ENCODE data around the gene TTBK2. TPM values are rescaled to one million over a fixed set of nuclear protein-coding genes. Genes with fewer than 3 reads are reported as not detected.

TTBK2 gene
- total RNA-seq, 4 donors from 2014 or later = 8.8 to 20.3 (median 16.2) TPM

DNA sequence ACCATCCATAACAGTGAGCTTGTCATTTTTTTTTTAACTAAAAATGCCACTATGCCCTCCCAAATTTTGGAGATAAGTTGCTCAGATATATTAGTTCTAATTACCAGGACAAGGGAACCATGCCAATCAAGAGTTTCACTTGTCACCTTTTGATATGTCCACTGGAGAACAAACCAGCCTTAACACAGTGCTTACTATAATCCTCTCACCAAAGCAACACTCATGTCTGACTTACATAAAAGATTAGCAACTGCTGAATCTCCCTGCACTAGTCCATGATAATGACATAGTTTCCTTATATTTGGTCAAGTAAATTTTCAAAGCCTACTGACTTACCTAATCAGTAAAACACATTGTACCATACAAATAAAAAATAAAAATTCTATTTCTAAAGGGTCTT lies 44.4 kb downstream of the TTBK2 start:
- TF ChIP-seq, protein P1, sequence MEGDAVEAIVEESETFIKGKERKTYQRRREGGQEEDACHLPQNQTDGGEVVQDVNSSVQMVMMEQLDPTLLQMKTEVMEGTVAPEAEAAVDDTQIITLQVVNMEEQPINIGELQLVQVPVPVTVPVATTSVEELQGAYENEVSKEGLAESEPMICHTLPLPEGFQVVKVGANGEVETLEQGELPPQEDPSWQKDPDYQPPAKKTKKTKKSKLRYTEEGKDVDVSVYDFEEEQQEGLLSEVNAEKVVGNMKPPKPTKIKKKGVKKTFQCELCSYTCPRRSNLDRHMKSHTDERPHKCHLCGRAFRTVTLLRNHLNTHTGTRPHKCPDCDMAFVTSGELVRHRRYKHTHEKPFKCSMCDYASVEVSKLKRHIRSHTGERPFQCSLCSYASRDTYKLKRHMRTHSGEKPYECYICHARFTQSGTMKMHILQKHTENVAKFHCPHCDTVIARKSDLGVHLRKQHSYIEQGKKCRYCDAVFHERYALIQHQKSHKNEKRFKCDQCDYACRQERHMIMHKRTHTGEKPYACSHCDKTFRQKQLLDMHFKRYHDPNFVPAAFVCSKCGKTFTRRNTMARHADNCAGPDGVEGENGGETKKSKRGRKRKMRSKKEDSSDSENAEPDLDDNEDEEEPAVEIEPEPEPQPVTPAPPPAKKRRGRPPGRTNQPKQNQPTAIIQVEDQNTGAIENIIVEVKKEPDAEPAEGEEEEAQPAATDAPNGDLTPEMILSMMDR (IDR thresholded peaks at IDR 0.05 in 4 of 5, conservative IDR thresholded peaks at IDR 0.05 in 1 of 5) = no peak
- no peaks in the 10 kb centered on the region for H3K27me3 ChIP-seq
- H3K9me3 ChIP-seq = no peaks in the 10 kb centered on the region
- no peaks in the 10 kb centered on the region for H3K36me3 ChIP-seq
- H3K27ac ChIP-seq = no peak overlapping the region
- intact Hi-C loops (cut with DNase I; ENCODE audit: low total_unique reads) (no loop called here), in situ Hi-C loops (cut with MboI; ENCODE audit: low sequenced_read_pairs in 4 of 4) (no loop called here)
- no peaks in the 10 kb centered on the region for H3K4me1 ChIP-seq
- DNase-seq (no peak), ATAC-seq (no peak)
- no peak overlapping the region for H3K4me3 ChIP-seq

GRCh38 chr15:42868683-42869082 lies 51.9 kb downstream of the TTBK2 start:
- no peak overlapping the region for H3K4me3 ChIP-seq
- no peaks in the 10 kb centered on the region for H3K36me3 ChIP-seq
- in situ Hi-C loops (cut with MboI; ENCODE audit: low sequenced_read_pairs in 4 of 4) (no loop called here), intact Hi-C loops (cut with DNase I; ENCODE audit: low total_unique reads) (no loop called here)
- no peak overlapping the region for H3K27ac ChIP-seq
- H3K27me3 ChIP-seq = no peaks in the 10 kb centered on the region
- no peak for DNase-seq
- no peak for ATAC-seq
- no peaks in the 10 kb centered on the region for H3K9me3 ChIP-seq
- H3K4me1 ChIP-seq = peaks cover 0 to 3% of the 10 kb centered on the region in 2 donors
- no peak for TF ChIP-seq POLR2A (IDR thresholded peaks at IDR 0.05)
- TF ChIP-seq, protein P1 (IDR thresholded peaks at IDR 0.05 in 4 of 5, conservative IDR thresholded peaks at IDR 0.05 in 1 of 5) = no peak

DNA sequence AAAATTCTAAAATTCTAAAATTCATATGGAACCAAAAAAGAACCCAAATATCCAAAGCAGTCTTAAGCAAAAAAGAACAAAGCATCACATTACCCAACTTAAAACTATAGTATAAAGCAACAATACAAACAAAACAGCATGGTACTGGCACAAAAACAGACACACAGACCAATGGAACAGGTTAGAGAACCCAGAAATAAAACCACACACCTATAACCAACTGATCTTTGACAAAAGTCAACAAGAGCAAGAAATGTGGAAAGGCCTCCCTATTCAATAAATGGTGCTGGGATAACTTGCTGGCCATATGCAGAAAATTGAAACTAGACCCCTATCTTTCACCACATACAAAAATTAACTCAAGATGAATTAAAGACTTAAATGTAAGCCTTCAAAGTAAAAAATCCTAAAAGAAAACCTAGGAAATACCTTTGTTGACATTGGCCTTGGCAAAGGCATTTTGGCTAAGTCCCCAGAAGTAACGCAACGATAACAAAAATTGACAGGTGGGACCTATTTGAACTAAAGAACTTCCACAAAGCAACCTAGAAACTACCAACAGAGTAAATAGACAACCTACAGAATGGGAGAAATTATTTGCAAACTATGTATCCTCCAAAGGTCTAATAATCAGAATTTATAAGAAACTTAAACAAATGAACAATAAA lies 56.9 kb downstream of the TTBK2 start:
- Histone ChIP-seq H3K27ac (no peak overlapping the region), H3K4me3 (no peak overlapping the region), H3K4me1 (peaks cover 11 to 15% of the 10 kb centered on the region in 2 donors), H3K36me3 (no peaks in the 10 kb centered on the region), H3K9me3 (no peaks in the 10 kb centered on the region), H3K27me3 (no peaks in the 10 kb centered on the region)
- ATAC-seq (no peak), DNase-seq (no peak)
- TF ChIP-seq, protein P1 (IDR thresholded peaks at IDR 0.05 in 4 of 5, conservative IDR thresholded peaks at IDR 0.05 in 1 of 5) = no peak
- TF ChIP-seq POLR2A (IDR thresholded peaks at IDR 0.05) = no peak
- intact Hi-C loops (cut with DNase I; ENCODE audit: low total_unique reads) = no loop called here
- in situ Hi-C loops (cut with MboI; ENCODE audit: low sequenced_read_pairs in 4 of 4) = no loop called here

DNA sequence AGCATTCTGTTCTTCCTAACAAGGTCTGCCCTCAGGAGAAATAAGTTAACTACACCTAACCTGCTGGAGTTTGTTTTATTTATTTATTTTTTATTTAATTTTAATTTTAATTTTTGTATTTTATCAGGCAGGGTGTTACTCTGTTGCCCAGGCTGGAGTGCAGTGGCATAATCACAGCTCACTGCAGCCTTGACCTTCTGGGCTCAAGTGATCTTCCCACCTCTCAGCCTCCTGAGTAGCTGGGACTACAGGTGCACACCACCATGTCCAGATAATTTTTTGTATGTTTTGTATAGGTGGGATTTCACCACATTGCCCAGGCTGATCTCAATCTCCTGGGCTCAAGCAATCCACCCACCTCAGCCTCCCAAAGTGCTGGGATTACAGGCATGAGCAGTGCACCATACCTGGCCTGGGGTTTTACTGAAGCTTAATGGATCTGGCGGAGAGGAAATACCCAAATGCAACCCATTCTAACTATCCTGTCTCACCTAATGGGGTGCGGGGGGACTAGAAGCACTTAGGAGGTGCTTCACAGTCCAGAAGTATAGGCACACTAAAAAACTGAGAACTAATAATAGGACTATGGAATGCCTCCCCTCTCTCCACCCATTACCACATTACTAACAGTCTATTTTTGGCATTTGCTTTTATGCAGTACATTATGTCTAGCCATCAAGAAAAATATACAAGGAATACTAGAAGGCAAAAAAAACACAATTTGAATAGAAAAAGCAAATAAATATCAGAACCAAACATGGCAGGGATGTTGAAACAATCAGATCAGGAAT lies 61.4 kb downstream of the TTBK2 start:
- ATAC-seq (peak; percentile 96 to 99), DNase-seq (no peak)
- intact Hi-C loops (cut with DNase I; ENCODE audit: low total_unique reads) = no loop called here
- Histone ChIP-seq H3K27ac (peak overlapping the region in 3 of 4 donors; percentile 3 to 19 (median 11)), H3K36me3 (no peaks in the 10 kb centered on the region), H3K9me3 (no peaks in the 10 kb centered on the region), H3K4me1 (peaks cover 11 to 19% of the 10 kb centered on the region in 2 donors), H3K27me3 (no peaks in the 10 kb centered on the region), H3K4me3 (no peak overlapping the region)
- TF ChIP-seq POLR2A (IDR thresholded peaks at IDR 0.05) = no peak
- TF ChIP-seq, protein P1 (IDR thresholded peaks at IDR 0.05 in 4 of 5, conservative IDR thresholded peaks at IDR 0.05 in 1 of 5) = no peak
- in situ Hi-C loops (cut with MboI; ENCODE audit: low sequenced_read_pairs in 4 of 4) = no loop called here

Measured in gastrocnemius medialis (tissue), 4 donors.